IPS DF 6.9 (cell line): Measurements from ENCODE around the gene HSPA12B.

Experiments
- DNase-seq: peaks from one replicate; pipeline ENCODE4 v3.0.0-alpha.2; 2013; ENCODE audit warnings: low read depth, low spot score
- H3K27ac ChIP-seq: one replicate; pipeline ENCODE4 v1.5.1; 2013; ENCODE audit warnings: low read length, control low read depth
- H3K27me3 ChIP-seq: 2 replicates; pipeline ENCODE4 v1.6.1; 2013; ENCODE audit warnings: mild to moderate bottlenecking, low read length; ENCODE audit not compliant: control insufficient read depth, insufficient read depth
- H3K36me3 ChIP-seq: 2 replicates; pipeline ENCODE4 v1.6.1; 2013; ENCODE audit warnings: low read length; ENCODE audit not compliant: control insufficient read depth, insufficient read depth
- H3K4me1 ChIP-seq: 2 replicates; pipeline ENCODE4 v1.6.1; 2013; ENCODE audit warnings: low read length; ENCODE audit not compliant: control insufficient read depth, insufficient read depth
- H3K4me3 ChIP-seq: 2 replicates; pipeline ENCODE4 v1.5.1; 2013; ENCODE audit warnings: mild to moderate bottlenecking, low read length
- H3K9me3 ChIP-seq: 2 replicates; pipeline ENCODE4 v1.6.1; 2013; ENCODE audit warnings: low read length, inconsistent platforms; ENCODE audit not compliant: control insufficient read depth, insufficient read depth
- WGBS: extraction: QIAGEN DNeasy Blood & Tissue Kit; methylation state at CpG from one replicate; pipeline ENCODE4 v1.1.7; 2013; ENCODE audit warnings: mixed read lengths, missing lambda C conversion rate; ENCODE audit not compliant: insufficient read length, insufficient coverage; 5-methylcytosine and 5-hydroxymethylcytosine counted together

Gene HSPA12B, protein sequence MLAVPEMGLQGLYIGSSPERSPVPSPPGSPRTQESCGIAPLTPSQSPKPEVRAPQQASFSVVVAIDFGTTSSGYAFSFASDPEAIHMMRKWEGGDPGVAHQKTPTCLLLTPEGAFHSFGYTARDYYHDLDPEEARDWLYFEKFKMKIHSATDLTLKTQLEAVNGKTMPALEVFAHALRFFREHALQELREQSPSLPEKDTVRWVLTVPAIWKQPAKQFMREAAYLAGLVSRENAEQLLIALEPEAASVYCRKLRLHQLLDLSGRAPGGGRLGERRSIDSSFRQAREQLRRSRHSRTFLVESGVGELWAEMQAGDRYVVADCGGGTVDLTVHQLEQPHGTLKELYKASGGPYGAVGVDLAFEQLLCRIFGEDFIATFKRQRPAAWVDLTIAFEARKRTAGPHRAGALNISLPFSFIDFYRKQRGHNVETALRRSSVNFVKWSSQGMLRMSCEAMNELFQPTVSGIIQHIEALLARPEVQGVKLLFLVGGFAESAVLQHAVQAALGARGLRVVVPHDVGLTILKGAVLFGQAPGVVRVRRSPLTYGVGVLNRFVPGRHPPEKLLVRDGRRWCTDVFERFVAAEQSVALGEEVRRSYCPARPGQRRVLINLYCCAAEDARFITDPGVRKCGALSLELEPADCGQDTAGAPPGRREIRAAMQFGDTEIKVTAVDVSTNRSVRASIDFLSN

DNA sequence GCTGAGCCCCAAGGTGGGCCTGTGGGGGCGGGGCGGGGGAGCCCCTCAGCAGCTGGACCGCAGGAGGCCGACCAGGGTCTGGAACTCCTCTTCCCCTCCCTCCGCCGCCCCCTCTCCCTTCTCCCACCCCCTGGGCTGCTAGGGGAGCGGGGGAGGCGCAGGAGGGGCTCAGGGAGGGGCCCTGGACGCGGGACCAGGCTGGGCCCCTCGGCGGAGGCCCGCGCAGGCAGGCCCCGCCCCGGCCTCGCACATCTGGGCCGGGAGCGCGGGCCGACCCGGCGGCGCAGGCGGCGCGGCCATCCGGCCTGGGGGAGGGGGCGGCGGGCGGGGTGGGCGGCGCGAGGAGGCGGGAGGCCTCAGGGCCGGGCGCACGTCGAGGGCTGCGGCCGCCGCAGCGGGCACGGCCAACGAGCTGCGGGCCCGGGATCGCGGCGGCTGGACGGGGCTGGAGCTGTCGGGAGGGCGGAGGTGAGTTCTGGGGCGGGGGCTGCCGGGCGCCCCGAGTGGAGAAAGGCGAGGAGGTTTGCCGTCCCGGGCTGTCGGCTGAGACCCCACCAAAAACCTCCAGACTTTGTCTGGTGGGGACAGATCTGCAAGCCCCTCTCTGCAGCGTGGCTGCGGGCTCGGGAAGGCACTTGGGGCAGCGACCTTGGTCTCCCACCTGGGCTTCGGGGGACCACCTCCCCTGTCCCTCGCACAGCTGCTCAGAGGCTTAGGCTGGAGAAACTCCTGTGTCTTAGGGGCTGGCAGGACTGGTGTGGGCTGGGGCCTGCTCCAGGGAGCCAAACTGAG, at the start of gene HSPA12B:
Gene HSPA12B (plus strand): TSS at position 359 of the 792 bp plus-strand sequence. CDS start 5,990 bp downstream, outside the sequence.
- Histone ChIP-seq H3K9me3 (no peaks in the 10 kb centered on the region), H3K36me3 (no peaks in the 10 kb centered on the region; the same call in 1 of the 2 replicates), H3K4me3 (peak within 1 kb of the TSS; percentile 43; the same call in 1 of the 2 replicates), H3K27me3 (no peaks in the 10 kb centered on the region; the same call in 1 of the 2 replicates), H3K27ac (no peak within 1 kb of the TSS), H3K4me1 (peaks cover 3% of the 10 kb centered on the region; the same call in 1 of the 2 replicates)
- no CpG with 5 or more reads among the region's 67 CpGs for WGBS
- no peak for DNase-seq

DNA sequence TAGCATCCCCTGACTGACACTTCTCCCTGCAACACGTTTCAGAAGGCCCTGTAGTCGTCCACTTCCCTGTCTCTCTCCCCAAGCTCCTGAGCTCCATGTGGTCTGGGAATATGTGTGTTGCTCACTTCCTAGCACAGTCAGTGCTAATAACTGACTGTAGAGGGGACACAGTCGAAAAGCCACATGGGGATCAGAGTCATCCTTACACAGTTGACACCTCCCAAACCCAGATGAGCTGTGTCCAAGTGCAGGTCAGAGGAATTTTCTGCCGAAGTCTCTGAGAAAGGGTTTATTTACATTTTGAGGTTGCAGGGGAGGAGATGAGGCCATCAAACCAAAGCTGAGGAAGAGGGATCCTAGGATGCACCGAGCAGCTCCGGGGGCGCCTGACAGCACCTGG, 47.1 kb upstream of the HSPA12B start:
- WGBS: no CpG with 5 or more reads among the region's 7 CpGs
- Histone ChIP-seq H3K27ac (no peak overlapping the region), H3K4me1 (peaks cover 14% of the 10 kb centered on the region), H3K27me3 (no peaks in the 10 kb centered on the region), H3K36me3 (no peaks in the 10 kb centered on the region), H3K9me3 (no peaks in the 10 kb centered on the region), H3K4me3 (no peak overlapping the region)
- no peak for DNase-seq

DNA sequence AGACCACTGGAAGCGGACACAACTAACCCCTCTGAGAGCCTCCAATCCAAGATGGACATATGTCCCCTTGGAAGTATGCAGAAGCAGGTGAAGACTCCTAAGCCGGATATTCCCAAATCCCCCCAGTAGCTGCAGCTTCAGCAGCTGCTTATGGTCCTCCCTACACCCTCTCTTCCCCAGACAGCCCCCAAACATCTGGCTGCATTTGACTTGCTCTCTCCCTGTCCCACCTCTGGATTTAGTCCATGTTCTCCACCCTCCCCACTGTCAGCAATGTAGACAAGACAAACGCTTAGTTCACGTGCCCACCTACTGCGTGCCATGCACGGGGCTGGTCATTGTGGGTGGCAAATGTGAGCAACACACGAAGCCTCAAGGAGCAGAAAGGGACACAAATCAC, 46.1 kb upstream of the HSPA12B start:
- Histone ChIP-seq H3K9me3 (no peaks in the 10 kb centered on the region), H3K27me3 (no peaks in the 10 kb centered on the region), H3K27ac (no peak overlapping the region), H3K4me1 (peaks cover 9% of the 10 kb centered on the region), H3K4me3 (no peak overlapping the region), H3K36me3 (no peaks in the 10 kb centered on the region; the same call in 1 of the 2 replicates)
- no CpG with 5 or more reads among the region's 7 CpGs for WGBS
- no peak for DNase-seq

DNA sequence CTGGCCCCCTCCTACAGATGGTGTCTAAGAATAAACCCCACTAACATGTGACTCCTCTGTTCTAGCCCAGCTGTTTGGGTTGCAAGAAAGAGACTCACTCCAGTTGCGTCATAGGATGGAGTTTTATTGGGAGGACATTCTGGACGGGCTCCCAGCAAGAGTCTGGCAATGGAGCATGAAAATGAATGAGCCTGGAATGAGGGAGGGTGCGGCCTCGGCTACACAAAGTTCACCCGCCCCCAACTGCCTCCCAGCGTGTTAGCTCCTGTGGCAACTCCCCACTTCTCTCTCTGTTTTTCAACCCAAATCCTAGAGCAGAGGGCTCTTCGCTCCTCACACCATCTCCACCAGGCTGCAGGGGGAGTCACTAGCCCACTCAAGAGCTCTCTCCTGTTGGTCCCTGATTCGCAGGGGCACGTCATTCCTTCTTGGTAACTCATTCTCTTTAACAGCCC, 45.6 kb upstream of the HSPA12B start:
- no peak overlapping the region for H3K4me3 ChIP-seq
- WGBS: no CpG with 5 or more reads among the region's 9 CpGs
- DNase-seq: no peak

DNA sequence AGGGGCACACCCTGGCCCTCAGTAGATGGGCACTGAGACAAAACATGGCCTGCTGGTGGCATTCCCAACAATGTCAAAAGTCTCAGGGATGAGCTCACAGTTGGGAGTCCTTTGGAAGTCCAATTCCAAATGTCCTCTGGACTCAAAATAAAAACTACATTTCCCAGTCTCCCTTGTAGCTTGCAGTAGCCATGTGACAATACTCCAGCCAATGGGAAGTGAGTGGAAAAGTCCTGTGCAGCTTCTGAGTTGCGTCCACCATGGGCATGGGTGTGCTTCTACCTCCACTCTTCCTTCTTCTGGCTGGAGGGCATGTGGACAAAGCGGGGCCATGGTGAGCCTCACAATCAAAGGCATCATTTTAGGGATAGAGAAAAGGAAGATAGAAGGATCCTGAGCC, 44.8 kb upstream of the HSPA12B start:
- no peaks in the 10 kb centered on the region for H3K27me3 ChIP-seq
- no peak for DNase-seq
- no peak overlapping the region for H3K27ac ChIP-seq
- no CpG with 5 or more reads among the region's 2 CpGs for WGBS
- H3K9me3 ChIP-seq: no peaks in the 10 kb centered on the region
- H3K4me1 ChIP-seq: peaks cover 9% of the 10 kb centered on the region
- H3K4me3 ChIP-seq: no peak overlapping the region
- H3K36me3 ChIP-seq: no peaks in the 10 kb centered on the region; the same call in 1 of the 2 replicates

More for the DNA sequence above, 45.6 kb upstream of the HSPA12B start:
- Histone ChIP-seq H3K36me3 (no peaks in the 10 kb centered on the region; the same call in 1 of the 2 replicates), H3K9me3 (no peaks in the 10 kb centered on the region), H3K4me1 (peaks cover 9% of the 10 kb centered on the region), H3K27ac (no peak overlapping the region), H3K27me3 (no peaks in the 10 kb centered on the region)

DNA sequence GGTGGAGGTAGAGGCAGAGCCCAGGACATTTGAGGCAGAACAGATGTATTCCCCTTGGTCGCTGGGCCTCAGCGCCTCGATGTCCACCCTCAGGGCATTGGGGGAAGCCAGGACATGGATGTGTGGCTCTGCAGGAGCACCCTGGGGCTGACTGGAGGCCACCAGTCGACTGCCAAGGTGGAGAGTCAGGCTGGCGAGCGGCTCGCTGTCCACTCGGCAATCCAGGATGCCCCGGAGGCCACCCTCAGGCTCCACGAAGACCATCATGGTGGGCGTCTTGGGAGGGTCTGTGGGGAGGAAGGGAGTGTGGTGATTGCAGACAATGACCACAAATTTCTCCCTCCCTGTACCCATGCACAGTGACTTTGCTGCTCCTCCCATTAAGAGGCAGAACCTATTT, 42.5 kb upstream of the HSPA12B start:
- Histone ChIP-seq H3K4me1 (peaks cover 7% of the 10 kb centered on the region), H3K27ac (no peak overlapping the region), H3K9me3 (no peaks in the 10 kb centered on the region), H3K4me3 (no peak overlapping the region), H3K27me3 (no peaks in the 10 kb centered on the region), H3K36me3 (no peaks in the 10 kb centered on the region; the same call in 1 of the 2 replicates)
- WGBS: no CpG with 5 or more reads among the region's 11 CpGs
- DNase-seq: no peak

DNA sequence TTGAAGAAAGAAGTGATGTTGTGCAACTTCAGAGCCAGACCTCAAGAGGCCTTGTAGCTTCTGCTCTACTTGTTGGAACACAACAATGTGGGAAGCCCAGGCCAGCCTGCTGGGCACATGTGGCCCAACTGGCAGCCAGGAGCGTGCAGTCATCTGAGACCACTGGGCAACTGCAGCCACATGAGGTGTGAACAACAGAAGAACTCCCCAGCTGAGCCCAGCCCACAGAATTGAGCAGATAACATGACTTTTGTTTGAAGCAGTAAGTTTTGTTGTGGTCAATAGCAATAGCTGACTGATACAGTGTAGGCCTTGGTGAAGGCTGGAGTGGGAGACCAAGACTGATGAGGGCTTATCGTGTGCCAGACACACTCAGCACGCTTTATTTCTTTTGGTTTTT, 42.1 kb upstream of the HSPA12B start:
- Histone ChIP-seq H3K27ac (no peak overlapping the region), H3K36me3 (no peaks in the 10 kb centered on the region; the same call in 1 of the 2 replicates), H3K4me3 (no peak overlapping the region), H3K9me3 (no peaks in the 10 kb centered on the region), H3K27me3 (no peaks in the 10 kb centered on the region), H3K4me1 (peaks cover 4% of the 10 kb centered on the region)
- DNase-seq: no peak
- WGBS: no CpG with 5 or more reads among the region's 3 CpGs

DNA sequence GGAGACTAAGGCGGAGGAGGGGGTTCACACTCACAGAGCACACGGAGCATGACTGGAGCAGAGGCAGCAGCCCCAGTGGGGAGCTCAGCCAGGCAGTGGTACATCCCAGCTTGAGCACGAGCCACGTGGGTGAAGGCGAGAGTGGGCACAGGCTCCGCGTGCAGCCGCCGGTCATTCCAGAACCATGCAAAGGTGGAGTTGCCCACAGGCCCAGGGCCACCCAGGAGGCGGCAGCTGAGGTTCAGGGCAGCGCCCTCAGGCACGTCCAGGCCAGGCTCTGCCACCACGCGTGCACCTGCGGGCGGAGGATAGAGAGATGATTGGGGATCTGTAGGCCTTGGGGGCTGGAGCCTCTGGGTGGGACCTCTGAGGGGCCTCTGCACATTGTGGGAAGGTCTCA, 41.2 kb upstream of the HSPA12B start:
- no peak for DNase-seq
- no CpG with 5 or more reads among the region's 16 CpGs for WGBS
- H3K27ac ChIP-seq: no peak overlapping the region
- H3K27me3 ChIP-seq: no peaks in the 10 kb centered on the region
- no peaks in the 10 kb centered on the region; the same call in 1 of the 2 replicates for H3K36me3 ChIP-seq
- no peaks in the 10 kb centered on the region for H3K9me3 ChIP-seq
- H3K4me3 ChIP-seq: no peak overlapping the region
- peaks cover 4% of the 10 kb centered on the region; the same call in 1 of the 2 replicates for H3K4me1 ChIP-seq

DNA sequence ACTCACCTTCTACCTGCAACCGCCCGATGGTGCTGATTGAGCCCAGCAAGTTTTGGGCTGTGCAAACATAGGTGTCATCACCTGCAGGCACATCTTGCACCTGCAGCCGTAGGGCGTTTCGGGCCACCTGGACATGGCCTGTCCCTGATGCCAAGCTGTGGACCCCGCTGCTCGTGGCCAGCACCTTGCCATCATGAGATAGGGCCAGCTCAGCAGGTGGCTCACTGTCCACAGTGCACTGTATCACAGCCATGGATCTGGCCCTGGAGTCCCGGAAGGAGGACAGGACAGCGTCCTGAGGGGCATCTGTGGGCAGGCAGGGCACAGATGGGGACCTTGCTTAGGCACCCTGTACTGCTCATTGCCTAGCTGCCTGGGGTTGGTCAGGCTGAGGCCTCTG, 40.6 kb upstream of the HSPA12B start:
- H3K9me3 ChIP-seq: no peaks in the 10 kb centered on the region
- H3K27ac ChIP-seq: no peak overlapping the region
- H3K27me3 ChIP-seq: no peaks in the 10 kb centered on the region
- 0 out of 2 replicates have a peak, but pooled peaks cover 1% of the 10 kb centered on the region for H3K4me1 ChIP-seq
- H3K36me3 ChIP-seq: no peaks in the 10 kb centered on the region; the same call in 1 of the 2 replicates
- no peak overlapping the region for H3K4me3 ChIP-seq
- WGBS: no CpG with 5 or more reads among the region's 9 CpGs
- DNase-seq: no peak
